Panc1 (cell line): Measurements from ENCODE around the gene KHSRP. TPM values are rescaled to one million over a fixed set of nuclear protein-coding genes. Genes with fewer than 3 reads are reported as not detected.

Source experiments
- ATAC-seq: fragments of 200-7000 bp; cut with Tn5 transposase; 2 replicates; pipeline ENCODE4 v1.9.1; 2020; ENCODE audit warnings: mild to moderate bottlenecking, moderate library complexity
- BruUV-seq: library from RNA; stranded (reverse); fragments of 400-500 nt; replicated peaks from 2 replicates; lab custom pipeline; 2021; lab: Mats Ljungman, UMichigan
- CTCF ChIA-PET: fragments of 300-600 bp; sonication (Branson Sonifier 250); formaldehyde crosslinking; loops from one replicate; lab custom pipeline; 2022; ENCODE audit warnings: antibody characterized with exemption; lab: Charles Lee
- POLR2A ChIA-PET: fragments of 300-600 bp; sonication (Branson Sonifier 250); formaldehyde crosslinking; loops from one replicate; lab custom pipeline; 2022; ENCODE audit warnings: antibody characterized with exemption; lab: Charles Lee
- DNase-seq: peaks from one replicate; pipeline ENCODE4 v3.0.0-alpha.2; 2010; ENCODE audit warnings: low read depth, low spot score
- H3K27ac ChIP-seq: 2 replicates; pipeline ENCODE4 v1.5.1; 2011; ENCODE audit warnings: mild to moderate bottlenecking, low read length, inconsistent platforms
- H3K27me3 ChIP-seq: fragments of 200-500 bp; sonication (Bioruptor generic); 2 replicates; pipeline ENCODE4 v1.6.0; 2014; ENCODE audit warnings: low read length, inconsistent platforms; ENCODE audit not compliant: control insufficient read depth, insufficient read depth
- H3K36me3 ChIP-seq: fragments of 200-500 bp; sonication (Bioruptor generic); 2 replicates; pipeline ENCODE4 v1.5.1; 2014; ENCODE audit warnings: inconsistent platforms, mild to moderate bottlenecking, low read length, moderate library complexity; ENCODE audit not compliant: control insufficient read depth, insufficient read depth
- H3K4me1 ChIP-seq: 2 replicates; pipeline ENCODE4 v1.5.1; 2011; ENCODE audit warnings: inconsistent platforms, mild to moderate bottlenecking, low read length, moderate library complexity; ENCODE audit not compliant: control insufficient read depth, insufficient read depth
- H3K4me3 ChIP-seq, 2 experiments: 2 replicates each; pipeline ENCODE4 v1.5.1; 2011 to 2012; ENCODE audit warnings: low read depth in 2 of 2, low read length in 2 of 2, mild to moderate bottlenecking in 2 of 2, inconsistent platforms in 1 of 2, moderate library complexity in 1 of 2
- H3K9me3 ChIP-seq: fragments of 200-500 bp; sonication (Bioruptor generic); 2 replicates; pipeline ENCODE4 v1.5.1; 2014; ENCODE audit warnings: low read depth, mild to moderate bottlenecking, inconsistent platforms, low read length, moderate library complexity; ENCODE audit not compliant: control insufficient read depth, insufficient read depth
- CTCF ChIP-seq: fragments of 450-650 bp; IDR thresholded peaks from 2 replicates; pipeline ENCODE4 v1.5.1; 2017; ENCODE audit warnings: mild to moderate bottlenecking
- POLR2AphosphoS5 ChIP-seq: IDR thresholded peaks from 2 replicates; pipeline ENCODE4 v1.6.1; 2012; ENCODE audit warnings: mild to moderate bottlenecking, low read depth, low read length, moderate library complexity
- REST ChIP-seq, 2 experiments: IDR thresholded peaks; 2 replicates each; pipeline ENCODE4 v1.6.1; 2011 to 2012; ENCODE audit warnings: low read depth in 2 of 2, control low read depth in 1 of 2, low read length in 1 of 2, mild to moderate bottlenecking in 1 of 2, moderate library complexity in 1 of 2; ENCODE audit not compliant: insufficient read depth in 1 of 2
- SIN3A ChIP-seq: IDR thresholded peaks from 2 replicates; pipeline ENCODE4 v1.6.1; 2012; ENCODE audit warnings: low read depth, mild to moderate bottlenecking, low read length, moderate library complexity, borderline replicate concordance; ENCODE audit not compliant: insufficient read depth
- TCF7L2 ChIP-seq: IDR thresholded peaks from 2 replicates; pipeline ENCODE4 v1.6.1; 2011; ENCODE audit warnings: mild to moderate bottlenecking, low read depth, low read length, inconsistent platforms
- in situ Hi-C: cut with HindIII; loops from 2 replicates; pipeline ENCODE4 v1.10.0; 2016; ENCODE audit warnings: low sequenced_read_pairs, low pct_unique_long_range_greater_than_20kb
- intact Hi-C: fragments of 100-400 bp; cut with micrococcal nuclease; formaldehyde crosslinking; loops from one replicate; pipeline ENCODE4 v1.10.0; 2022; ENCODE audit not compliant: unreplicated experiment
- total RNA-seq: library from RNA; stranded (reverse); gene quantifications from one replicate; pipeline ENCODE4 v1.2.1, GENCODE V29; 2021; ENCODE audit not compliant: unreplicated experiment

Gene KHSRP
- total RNA-seq, 1 experiment from 2014 or later = 333 TPM

- intact Hi-C loops = no loop called here
- ChIA-PET CTCF (no interaction called here), POLR2A (interaction anchor here (0.6 kb wide), 1 partner anchor 246 kb away, joined by 3 read pairs; no protein-coding TSS in a partner anchor)
- H3K9me3 ChIP-seq = no peaks in the 10 kb centered on the region
- H3K4me1 ChIP-seq = no peaks in the 10 kb centered on the region
- DNase-seq (no peak), ATAC-seq (no peak)
- no peak for TF ChIP-seq SIN3A
- no peak for TF ChIP-seq CTCF
- no peak for TF ChIP-seq TCF7L2
- TF ChIP-seq REST (IDR thresholded peaks at IDR 0.05; ENCODE audit: insufficient read depth in 1 of 2, low read depth in 2 of 2, low read length in 1 of 2) = no peak
- TF ChIP-seq POLR2AphosphoS5 = no peak
- no peak overlapping the region for H3K4me3 ChIP-seq
- no peaks in the 10 kb centered on the region for H3K36me3 ChIP-seq
- H3K27ac ChIP-seq = no peak overlapping the region
- BruUV-seq = no TSS peak
- H3K27me3 ChIP-seq = no peaks in the 10 kb centered on the region
- in situ Hi-C loops = no loop called here
Observed at GRCh38 chr19:6384381-6384780, 40.2 kb downstream of the KHSRP start.

- H3K36me3 ChIP-seq = no peaks in the 10 kb centered on the region
- H3K27me3 ChIP-seq = no peaks in the 10 kb centered on the region
- no peak for ATAC-seq
- POLR2A ChIA-PET = interaction anchor here (0.6 kb wide), 1 partner anchor 122 kb away, joined by 4 read pairs; no protein-coding TSS in a partner anchor
- no peak for TF ChIP-seq POLR2AphosphoS5
- TF ChIP-seq SIN3A = no peak
- TF ChIP-seq REST (IDR thresholded peaks at IDR 0.05; ENCODE audit: insufficient read depth in 1 of 2, low read depth in 2 of 2, low read length in 1 of 2) = no peak
- TF ChIP-seq CTCF = no peak
- no peak for TF ChIP-seq TCF7L2
- no peak overlapping the region for H3K4me3 ChIP-seq
- no peak for DNase-seq
- no TSS peak for BruUV-seq
- H3K27ac ChIP-seq = no peak overlapping the region
- in situ Hi-C loops (no loop called here), intact Hi-C loops (no loop called here)
- no peaks in the 10 kb centered on the region for H3K4me1 ChIP-seq
- CTCF ChIA-PET = no interaction called here
- no peaks in the 10 kb centered on the region for H3K9me3 ChIP-seq
Observed at GRCh38 chr19:6383188-6383587, 41.4 kb downstream of the KHSRP start.
